ENCODE data around the gene SMARCD2.

Gene SMARCD2

GRCh38 chr17:63854709-63855108, 12.2 kb upstream of the SMARCD2 start:
- Histone ChIP-seq H3K4me3 (ENCODE audit: insufficient read length, low read depth) (no peak overlapping the region), H3K36me3 (ENCODE audit: insufficient read depth, insufficient read length, low read length) (no peaks in the 10 kb centered on the region), H3K27me3 (ENCODE audit: insufficient read depth, insufficient read length) (no peaks in the 10 kb centered on the region), H3K9me3 (ENCODE audit: insufficient read depth, low read length) (no peaks in the 10 kb centered on the region), H3K9ac (ENCODE audit: insufficient read length, low read depth) (no peak overlapping the region), H3K4me1 (ENCODE audit: insufficient read depth, insufficient read length) (no peaks in the 10 kb centered on the region)
- TF ChIP-seq SUZ12 (IDR thresholded peaks at IDR 0.05; ENCODE audit: extremely low read depth, insufficient read depth, insufficient read length) (no peak), ZNF274 (IDR thresholded peaks at IDR 0.05; ENCODE audit: low read depth, low read length) (no peak), YY1 (IDR thresholded peaks at IDR 0.05; ENCODE audit: insufficient read depth, insufficient read length) (no peak)
- DNase-seq (ENCODE audit: low read depth, low spot score) = no peak

- no peak for TF ChIP-seq SUZ12 (IDR thresholded peaks at IDR 0.05; ENCODE audit: extremely low read depth, insufficient read depth, insufficient read length)
- TF ChIP-seq YY1 (IDR thresholded peaks at IDR 0.05; ENCODE audit: insufficient read depth, insufficient read length) = no peak
- no peak for TF ChIP-seq ZNF274 (IDR thresholded peaks at IDR 0.05; ENCODE audit: low read depth, low read length)
- H3K4me1 ChIP-seq (ENCODE audit: insufficient read depth, insufficient read length) = no peaks in the 10 kb centered on the region
- no peak overlapping the region for H3K4me3 ChIP-seq (ENCODE audit: insufficient read length, low read depth)
- DNase-seq (ENCODE audit: low read depth, low spot score) = no peak
- peaks cover 6% of the 10 kb centered on the region for H3K9me3 ChIP-seq (ENCODE audit: insufficient read depth, low read length)
- no peak overlapping the region for H3K9ac ChIP-seq (ENCODE audit: insufficient read length, low read depth)
- no peaks in the 10 kb centered on the region for H3K36me3 ChIP-seq (ENCODE audit: insufficient read depth, insufficient read length, low read length)
- peaks cover 5% of the 10 kb centered on the region for H3K27me3 ChIP-seq (ENCODE audit: insufficient read depth, insufficient read length)
These were observed 10.8 kb upstream of the SMARCD2 start for GRCh38 chr17:63853260-63853659.

GRCh38 chr17:63850401-63850800, 7.9 kb upstream of the SMARCD2 start:
- no peak for DNase-seq (ENCODE audit: low read depth, low spot score)
- Histone ChIP-seq H3K4me1 (ENCODE audit: insufficient read depth, insufficient read length) (no peaks in the 10 kb centered on the region), H3K9me3 (ENCODE audit: insufficient read depth, low read length) (peaks cover 14% of the 10 kb centered on the region), H3K4me3 (ENCODE audit: insufficient read length, low read depth) (no peak overlapping the region), H3K9ac (ENCODE audit: insufficient read length, low read depth) (no peak overlapping the region), H3K36me3 (ENCODE audit: insufficient read depth, insufficient read length, low read length) (no peaks in the 10 kb centered on the region), H3K27me3 (ENCODE audit: insufficient read depth, insufficient read length) (peaks cover 12% of the 10 kb centered on the region)
- TF ChIP-seq ZNF274 (IDR thresholded peaks at IDR 0.05; ENCODE audit: low read depth, low read length) = no peak

- TF ChIP-seq SUZ12 (IDR thresholded peaks at IDR 0.05; ENCODE audit: extremely low read depth, insufficient read depth, insufficient read length) (no peak), ZNF274 (IDR thresholded peaks at IDR 0.05; ENCODE audit: low read depth, low read length) (no peak), YY1 (IDR thresholded peaks at IDR 0.05; ENCODE audit: insufficient read depth, insufficient read length) (no peak)
- no peaks in the 10 kb centered on the region for H3K4me1 ChIP-seq (ENCODE audit: insufficient read depth, insufficient read length)
- H3K27me3 ChIP-seq (ENCODE audit: insufficient read depth, insufficient read length) = peaks cover 12% of the 10 kb centered on the region
- H3K36me3 ChIP-seq (ENCODE audit: insufficient read depth, insufficient read length, low read length) = no peaks in the 10 kb centered on the region
- H3K4me3 ChIP-seq (ENCODE audit: insufficient read length, low read depth) = no peak overlapping the region
- peak overlapping the region; percentile 43 for H3K9ac ChIP-seq (ENCODE audit: insufficient read length, low read depth)
- DNase-seq (ENCODE audit: low read depth, low spot score) = peak; percentile 85
- H3K9me3 ChIP-seq (ENCODE audit: insufficient read depth, low read length) = peaks cover 14% of the 10 kb centered on the region
These were observed 6.6 kb upstream of the SMARCD2 start for GRCh38 chr17:63848834-63849689.

GRCh38 chr17:63847525-63848249, 5.2 kb upstream of the SMARCD2 start:
- Histone ChIP-seq H3K4me1 (ENCODE audit: insufficient read depth, insufficient read length) (no peaks in the 10 kb centered on the region), H3K27me3 (ENCODE audit: insufficient read depth, insufficient read length) (peaks cover 12% of the 10 kb centered on the region), H3K9ac (ENCODE audit: insufficient read length, low read depth) (no peak overlapping the region), H3K4me3 (ENCODE audit: insufficient read length, low read depth) (no peak overlapping the region), H3K36me3 (ENCODE audit: insufficient read depth, insufficient read length, low read length) (no peaks in the 10 kb centered on the region), H3K9me3 (ENCODE audit: insufficient read depth, low read length) (peaks cover 14% of the 10 kb centered on the region)
- no peak for DNase-seq (ENCODE audit: low read depth, low spot score)
- TF ChIP-seq SUZ12 (IDR thresholded peaks at IDR 0.05; ENCODE audit: extremely low read depth, insufficient read depth, insufficient read length) = no peak
- no peak for TF ChIP-seq ZNF274 (IDR thresholded peaks at IDR 0.05; ENCODE audit: low read depth, low read length)
- TF ChIP-seq YY1 (IDR thresholded peaks at IDR 0.05; ENCODE audit: insufficient read depth, insufficient read length) = no peak

GRCh38 chr17:63845509-63845908, 3.0 kb upstream of the SMARCD2 start:
- peaks cover 6% of the 10 kb centered on the region for H3K4me1 ChIP-seq (ENCODE audit: insufficient read depth, insufficient read length)
- peaks cover 12% of the 10 kb centered on the region for H3K27me3 ChIP-seq (ENCODE audit: insufficient read depth, insufficient read length)
- H3K9me3 ChIP-seq (ENCODE audit: insufficient read depth, low read length) = peaks cover 14% of the 10 kb centered on the region
- peaks cover under 1% of the 10 kb centered on the region for H3K36me3 ChIP-seq (ENCODE audit: insufficient read depth, insufficient read length, low read length)
- TF ChIP-seq ZNF274 (IDR thresholded peaks at IDR 0.05; ENCODE audit: low read depth, low read length) (no peak), SUZ12 (IDR thresholded peaks at IDR 0.05; ENCODE audit: extremely low read depth, insufficient read depth, insufficient read length) (no peak), YY1 (IDR thresholded peaks at IDR 0.05; ENCODE audit: insufficient read depth, insufficient read length) (no peak)
- no peak overlapping the region for H3K4me3 ChIP-seq (ENCODE audit: insufficient read length, low read depth)
- DNase-seq (ENCODE audit: low read depth, low spot score) = no peak
- H3K9ac ChIP-seq (ENCODE audit: insufficient read length, low read depth) = no peak overlapping the region
